HEK293 (cell line): ENCODE measurements around the gene UGGT1.

Source experiments
- EGR2 ChIP-seq: fragments of 450-650 bp; formaldehyde crosslinking; IDR thresholded peaks from 2 replicates; pipeline ENCODE4 v1.5.1; 2016; ENCODE audit warnings: low read depth, missing biosample characterization, missing genetic modification characterization
- GLI2 ChIP-seq: fragments of 450-650 bp; formaldehyde crosslinking; IDR thresholded peaks from 2 replicates; pipeline ENCODE4; 2017; ENCODE audit warnings: missing biosample characterization, missing genetic modification characterization, low read depth, borderline replicate concordance
- HOXC10 ChIP-seq: sonication (generic); formaldehyde crosslinking; IDR thresholded peaks from 2 replicates; pipeline ENCODE4 v1.8.1; 2023; ENCODE audit warnings: mild to moderate bottlenecking, missing genetic modification reagents
- KLF16 ChIP-seq: fragments of 450-650 bp; formaldehyde crosslinking; IDR thresholded peaks from 2 replicates; pipeline ENCODE4 v1.5.1; 2017; ENCODE audit warnings: missing biosample characterization, missing genetic modification characterization
- RBAK ChIP-seq: fragments of 450-650 bp; formaldehyde crosslinking; IDR thresholded peaks from 2 replicates; pipeline ENCODE4 v1.5.1; 2016; ENCODE audit warnings: missing biosample characterization, missing genetic modification characterization
- SETDB1 ChIP-seq: IDR thresholded peaks from one replicate; pipeline ENCODE4 v1.6.1; 2017; ENCODE audit warnings: mild to moderate bottlenecking, low read length, moderate library complexity, mixed read lengths; ENCODE audit not compliant: insufficient read length
- TRIM28 ChIP-seq: IDR thresholded peaks from 2 replicates; pipeline ENCODE4 v1.6.1; 2011; ENCODE audit warnings: low read length, control low read depth, borderline replicate concordance
- ZBTB1 ChIP-seq: fragments of 450-650 bp; formaldehyde crosslinking; IDR thresholded peaks from 2 replicates; pipeline ENCODE4 v1.5.1; 2016; ENCODE audit warnings: missing biosample characterization, missing genetic modification characterization
- ZBTB10 ChIP-seq: fragments of 450-650 bp; formaldehyde crosslinking; IDR thresholded peaks from 2 replicates; pipeline ENCODE4 v1.5.1; 2016; ENCODE audit warnings: missing biosample characterization, missing genetic modification characterization
- ZFP37 ChIP-seq: fragments of 450-650 bp; formaldehyde crosslinking; IDR thresholded peaks from 2 replicates; pipeline ENCODE4 v1.5.1; 2016; ENCODE audit warnings: missing biosample characterization, missing genetic modification characterization
- ZFP41 ChIP-seq: fragments of 450-650 bp; formaldehyde crosslinking; IDR thresholded peaks from 2 replicates; pipeline ENCODE4 v1.5.1; 2016; ENCODE audit warnings: missing biosample characterization, missing genetic modification characterization, borderline replicate concordance
- ZFP69B ChIP-seq: fragments of 450-650 bp; formaldehyde crosslinking; IDR thresholded peaks from 2 replicates; pipeline ENCODE4 v1.5.1; 2016; ENCODE audit warnings: missing biosample characterization, missing genetic modification characterization
- ZNF114 ChIP-seq: fragments of 450-650 bp; formaldehyde crosslinking; IDR thresholded peaks from 2 replicates; pipeline ENCODE4 v1.5.0; 2017; ENCODE audit warnings: missing biosample characterization, missing genetic modification characterization
- ZNF121 ChIP-seq: fragments of 450-650 bp; formaldehyde crosslinking; IDR thresholded peaks from 2 replicates; pipeline ENCODE4 v1.5.1; 2016; ENCODE audit warnings: missing biosample characterization, missing genetic modification characterization
- ZNF146 ChIP-seq: fragments of 450-650 bp; formaldehyde crosslinking; IDR thresholded peaks from 2 replicates; pipeline ENCODE4 v1.5.1; 2016; ENCODE audit warnings: missing biosample characterization, missing genetic modification characterization
- ZNF558 ChIP-seq: fragments of 450-650 bp; formaldehyde crosslinking; IDR thresholded peaks from 2 replicates; pipeline ENCODE4 v1.5.1; 2016; ENCODE audit warnings: missing biosample characterization, missing genetic modification characterization
- ZNF580 ChIP-seq: fragments of 450-650 bp; formaldehyde crosslinking; IDR thresholded peaks from 2 replicates; pipeline ENCODE4 v1.5.1; 2016; ENCODE audit warnings: missing biosample characterization, missing genetic modification characterization
- ZNF777 ChIP-seq: fragments of 450-650 bp; formaldehyde crosslinking; IDR thresholded peaks from 2 replicates; pipeline ENCODE4 v1.5.1; 2017; ENCODE audit warnings: missing biosample characterization, missing genetic modification characterization, borderline replicate concordance
- ZNF830 ChIP-seq: fragments of 450-650 bp; IDR thresholded peaks from 2 replicates; pipeline ENCODE4 v1.5.0; 2018; ENCODE audit warnings: missing biosample characterization, missing genetic modification characterization, low read depth, mild to moderate bottlenecking, moderate library complexity
- ZNF837 ChIP-seq: fragments of 450-650 bp; formaldehyde crosslinking; IDR thresholded peaks from 2 replicates; pipeline ENCODE4 v1.5.1; 2016; ENCODE audit warnings: missing biosample characterization, missing genetic modification characterization
- ZNF843 ChIP-seq: fragments of 450-650 bp; formaldehyde crosslinking; IDR thresholded peaks from 2 replicates; pipeline ENCODE4 v1.5.1; 2016; ENCODE audit warnings: missing biosample characterization, missing genetic modification characterization
- ZSCAN30 ChIP-seq: fragments of 450-650 bp; IDR thresholded peaks from 2 replicates; pipeline ENCODE4 v1.5.1; 2018; ENCODE audit warnings: missing biosample characterization, mild to moderate bottlenecking, missing genetic modification characterization, moderate library complexity
- ZXDB ChIP-seq: fragments of 450-650 bp; formaldehyde crosslinking; IDR thresholded peaks from 2 replicates; pipeline ENCODE4 v1.5.1; 2016; ENCODE audit warnings: missing biosample characterization, missing genetic modification characterization
- TF ChIP-seq, protein P1 (sequence below): fragments of 450-650 bp; IDR thresholded peaks from 2 replicates; pipeline ENCODE4 v1.5.1; 2018; ENCODE audit warnings: missing biosample characterization, missing genetic modification characterization
- TF ChIP-seq, protein P2 (sequence below): fragments of 450-650 bp; formaldehyde crosslinking; conservative IDR thresholded peaks from 2 replicates; pipeline ENCODE4 v1.5.1; 2016; ENCODE audit warnings: low read depth, missing biosample characterization, missing genetic modification characterization
- TF ChIP-seq, protein P3 (sequence below): fragments of 450-650 bp; formaldehyde crosslinking; IDR thresholded peaks from 2 replicates; pipeline ENCODE4 v1.5.1; 2016; ENCODE audit warnings: missing biosample characterization, missing genetic modification characterization

UGGT1 gene

GRCh38 chr2:128090945-128091725, at the start of gene UGGT1 (continued):
- 0 out of 2 replicates have a peak, but pooled peaks have one; percentile 40 for TF ChIP-seq KLF16
- no peak for TF ChIP-seq ZNF558 (tag by site-specific recombination)
- no peak for TF ChIP-seq ZBTB1 (tag by site-specific recombination)
- TF ChIP-seq ZNF121 (tag by site-specific recombination) = no peak
- TF ChIP-seq ZFP69B = no peak
- TF ChIP-seq ZNF837 (tag by site-specific recombination) = no peak
- TF ChIP-seq, protein P1, sequence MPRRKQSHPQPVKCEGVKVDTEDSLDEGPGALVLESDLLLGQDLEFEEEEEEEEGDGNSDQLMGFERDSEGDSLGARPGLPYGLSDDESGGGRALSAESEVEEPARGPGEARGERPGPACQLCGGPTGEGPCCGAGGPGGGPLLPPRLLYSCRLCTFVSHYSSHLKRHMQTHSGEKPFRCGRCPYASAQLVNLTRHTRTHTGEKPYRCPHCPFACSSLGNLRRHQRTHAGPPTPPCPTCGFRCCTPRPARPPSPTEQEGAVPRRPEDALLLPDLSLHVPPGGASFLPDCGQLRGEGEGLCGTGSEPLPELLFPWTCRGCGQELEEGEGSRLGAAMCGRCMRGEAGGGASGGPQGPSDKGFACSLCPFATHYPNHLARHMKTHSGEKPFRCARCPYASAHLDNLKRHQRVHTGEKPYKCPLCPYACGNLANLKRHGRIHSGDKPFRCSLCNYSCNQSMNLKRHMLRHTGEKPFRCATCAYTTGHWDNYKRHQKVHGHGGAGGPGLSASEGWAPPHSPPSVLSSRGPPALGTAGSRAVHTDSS (tag by site-specific recombination) = no peak
- TF ChIP-seq ZBTB10 (tag by site-specific recombination) = peak; percentile 89
- no peak for TF ChIP-seq ZFP41 (tag by site-specific recombination)
- no peak for TF ChIP-seq HOXC10 (CRISPR knock-in tag)
- TF ChIP-seq, protein P2, sequence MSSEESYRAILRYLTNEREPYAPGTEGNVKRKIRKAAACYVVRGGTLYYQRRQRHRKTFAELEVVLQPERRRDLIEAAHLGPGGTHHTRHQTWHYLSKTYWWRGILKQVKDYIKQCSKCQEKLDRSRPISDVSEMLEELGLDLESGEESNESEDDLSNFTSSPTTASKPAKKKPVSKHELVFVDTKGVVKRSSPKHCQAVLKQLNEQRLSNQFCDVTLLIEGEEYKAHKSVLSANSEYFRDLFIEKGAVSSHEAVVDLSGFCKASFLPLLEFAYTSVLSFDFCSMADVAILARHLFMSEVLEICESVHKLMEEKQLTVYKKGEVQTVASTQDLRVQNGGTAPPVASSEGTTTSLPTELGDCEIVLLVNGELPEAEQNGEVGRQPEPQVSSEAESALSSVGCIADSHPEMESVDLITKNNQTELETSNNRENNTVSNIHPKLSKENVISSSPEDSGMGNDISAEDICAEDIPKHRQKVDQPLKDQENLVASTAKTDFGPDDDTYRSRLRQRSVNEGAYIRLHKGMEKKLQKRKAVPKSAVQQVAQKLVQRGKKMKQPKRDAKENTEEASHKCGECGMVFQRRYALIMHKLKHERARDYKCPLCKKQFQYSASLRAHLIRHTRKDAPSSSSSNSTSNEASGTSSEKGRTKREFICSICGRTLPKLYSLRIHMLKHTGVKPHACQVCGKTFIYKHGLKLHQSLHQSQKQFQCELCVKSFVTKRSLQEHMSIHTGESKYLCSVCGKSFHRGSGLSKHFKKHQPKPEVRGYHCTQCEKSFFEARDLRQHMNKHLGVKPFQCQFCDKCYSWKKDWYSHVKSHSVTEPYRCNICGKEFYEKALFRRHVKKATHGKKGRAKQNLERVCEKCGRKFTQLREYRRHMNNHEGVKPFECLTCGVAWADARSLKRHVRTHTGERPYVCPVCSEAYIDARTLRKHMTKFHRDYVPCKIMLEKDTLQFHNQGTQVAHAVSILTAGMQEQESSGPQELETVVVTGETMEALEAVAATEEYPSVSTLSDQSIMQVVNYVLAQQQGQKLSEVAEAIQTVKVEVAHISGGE (tag by site-specific recombination) = peak; percentile 92
- no peak for TF ChIP-seq ZNF777 (tag by site-specific recombination)
- TF ChIP-seq TRIM28 = peak; percentile 78; the same call in 1 of the 2 replicates
- TF ChIP-seq, protein P3, sequence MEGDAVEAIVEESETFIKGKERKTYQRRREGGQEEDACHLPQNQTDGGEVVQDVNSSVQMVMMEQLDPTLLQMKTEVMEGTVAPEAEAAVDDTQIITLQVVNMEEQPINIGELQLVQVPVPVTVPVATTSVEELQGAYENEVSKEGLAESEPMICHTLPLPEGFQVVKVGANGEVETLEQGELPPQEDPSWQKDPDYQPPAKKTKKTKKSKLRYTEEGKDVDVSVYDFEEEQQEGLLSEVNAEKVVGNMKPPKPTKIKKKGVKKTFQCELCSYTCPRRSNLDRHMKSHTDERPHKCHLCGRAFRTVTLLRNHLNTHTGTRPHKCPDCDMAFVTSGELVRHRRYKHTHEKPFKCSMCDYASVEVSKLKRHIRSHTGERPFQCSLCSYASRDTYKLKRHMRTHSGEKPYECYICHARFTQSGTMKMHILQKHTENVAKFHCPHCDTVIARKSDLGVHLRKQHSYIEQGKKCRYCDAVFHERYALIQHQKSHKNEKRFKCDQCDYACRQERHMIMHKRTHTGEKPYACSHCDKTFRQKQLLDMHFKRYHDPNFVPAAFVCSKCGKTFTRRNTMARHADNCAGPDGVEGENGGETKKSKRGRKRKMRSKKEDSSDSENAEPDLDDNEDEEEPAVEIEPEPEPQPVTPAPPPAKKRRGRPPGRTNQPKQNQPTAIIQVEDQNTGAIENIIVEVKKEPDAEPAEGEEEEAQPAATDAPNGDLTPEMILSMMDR (tag by site-specific recombination) = peak; percentile 44; the same call in 1 of the 2 replicates
- TF ChIP-seq ZXDB (tag by site-specific recombination) = peak; percentile 55; the same call in 1 of the 2 replicates
- peak; percentile 63; the same call in 1 of the 2 replicates for TF ChIP-seq ZNF580 (tag by site-specific recombination)
- 0 out of 2 replicates have a peak, but pooled peaks have one; percentile 28 for TF ChIP-seq ZFP37
- no peak for TF ChIP-seq GLI2 (tag by site-specific recombination)
- no peak for TF ChIP-seq SETDB1
- TF ChIP-seq ZNF146 = 0 out of 2 replicates have a peak, but pooled peaks have one; percentile 4
- TF ChIP-seq ZNF114 (tag by site-specific recombination) = no peak
- TF ChIP-seq ZNF830 = no peak
- TF ChIP-seq RBAK (tag by site-specific recombination) = no peak
- no peak for TF ChIP-seq ZSCAN30 (tag by site-specific recombination)
- TF ChIP-seq ZNF843 (tag by site-specific recombination) = 0 out of 2 replicates have a peak, but pooled peaks have one; percentile 22
- no peak for TF ChIP-seq EGR2
